GM21381 (cell line): ENCODE measurements around the gene IDS.

Experiments used
- ATAC-seq: cut with Tn5 transposase; IDR thresholded peaks from one replicate; pipeline ENCODE4 v1.9.1; 2021; ENCODE audit warnings: mild to moderate bottlenecking, moderate library complexity; ENCODE audit not compliant: unreplicated experiment

Gene IDS

GRCh38 chrX:149462849-149463248 is 42.3 kb downstream of the IDS start:
- no peak for ATAC-seq

GRCh38 chrX:149461746-149462145 is 43.4 kb downstream of the IDS start:
- no peak for ATAC-seq

GRCh38 chrX:149458586-149458985 is 46.5 kb downstream of the IDS start:
- no peak for ATAC-seq

GRCh38 chrX:149456476-149457245 is 48.4 kb downstream of the IDS start:
- no peak for ATAC-seq

- ATAC-seq: no peak
Observed at GRCh38 chrX:149455934-149456333, 49.2 kb downstream of the IDS start.

- ATAC-seq: no peak
Observed at GRCh38 chrX:149453906-149454822, 50.9 kb downstream of the IDS start.

- no peak for ATAC-seq
Observed at GRCh38 chrX:149453030-149453429, 52.1 kb downstream of the IDS start.

- ATAC-seq: no peak
Observed at GRCh38 chrX:149433451-149433850, 71.7 kb downstream of the IDS start.

GRCh38 chrX:149433051-149433450 is 72.1 kb downstream of the IDS start:
- ATAC-seq: no peak
